ENCODE data around the gene SIRPB2.

The SIRPB2 gene

DNA sequence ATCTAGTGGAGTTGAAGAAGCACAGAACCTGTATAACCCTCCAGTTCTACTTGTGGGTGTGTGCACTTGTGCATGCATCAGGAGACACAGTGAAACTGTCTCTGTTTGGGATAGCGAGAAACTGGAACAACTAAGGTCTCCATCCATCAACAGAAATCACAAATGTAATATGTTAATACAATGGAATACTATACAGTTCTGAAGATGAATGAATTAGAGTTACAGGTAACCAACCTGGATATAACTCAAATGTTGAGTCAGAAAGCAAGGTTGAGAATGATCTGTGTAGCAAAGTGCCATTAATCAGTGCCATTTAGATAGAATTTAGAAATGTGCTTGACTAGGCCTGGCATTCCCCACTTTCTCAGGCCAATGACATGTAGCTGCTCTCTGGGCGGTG lies 20.0 kb downstream of the SIRPB2 start:
- DNase-seq, result no peak

DNA sequence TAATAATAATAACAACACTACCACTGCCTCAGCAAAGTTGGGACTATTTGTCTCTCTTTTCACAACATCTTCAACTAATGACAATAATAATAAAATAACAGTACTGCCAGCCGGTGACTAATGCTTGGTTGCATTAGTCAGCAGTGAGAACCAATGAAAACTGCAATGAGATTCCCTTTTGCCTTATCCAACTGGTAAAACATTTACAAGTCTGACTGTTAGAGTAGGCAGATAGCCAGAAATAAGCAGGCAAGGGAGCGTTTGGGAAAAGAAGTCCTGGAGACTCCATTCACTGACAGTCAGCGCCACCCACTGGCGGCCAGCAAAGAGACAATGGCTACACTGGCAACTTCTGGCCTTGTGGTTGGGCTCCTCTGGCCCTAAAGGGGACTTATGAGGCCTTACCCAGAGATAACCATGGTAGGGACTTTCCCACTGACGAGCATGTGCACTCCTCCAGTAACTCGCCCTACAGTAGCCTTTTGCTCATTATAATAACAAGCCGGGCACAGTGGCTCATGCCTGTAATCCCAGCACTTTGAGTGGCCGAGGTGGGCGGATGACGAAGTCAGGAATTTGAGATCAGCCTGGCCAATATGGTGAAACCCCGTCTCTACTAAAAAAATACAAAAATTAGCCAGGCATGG lies 21.2 kb downstream of the SIRPB2 start:
- peak; percentile 79 to 93 (median 86) for DNase-seq

DNA sequence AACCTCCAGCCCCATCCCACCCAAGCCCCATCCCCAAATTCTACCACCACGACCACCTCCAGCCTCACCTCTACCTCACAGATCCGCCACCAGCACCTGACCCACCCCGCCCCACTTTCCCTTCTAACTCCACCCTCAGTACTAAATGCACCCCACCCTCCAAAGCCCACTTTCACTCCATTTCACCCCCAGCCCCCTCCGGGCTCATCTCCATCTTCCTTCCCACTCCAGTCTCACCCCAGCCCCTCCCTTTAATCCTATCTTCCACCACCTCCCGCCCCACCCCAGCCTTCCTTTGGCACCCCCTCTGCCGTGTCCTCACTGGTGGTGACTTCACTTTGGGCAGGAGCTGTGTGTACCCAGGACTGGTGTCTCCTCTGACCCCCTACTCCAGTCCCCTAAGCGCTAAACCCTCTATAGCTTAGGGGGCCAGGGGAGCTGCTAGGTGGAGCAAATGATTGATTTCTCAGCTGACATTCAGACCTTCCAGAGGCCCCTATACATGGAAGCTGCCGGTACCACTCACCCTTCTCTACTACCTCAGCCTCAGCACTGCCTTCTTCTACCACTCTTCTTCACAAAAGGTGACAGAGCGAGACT lies 21.8 kb downstream of the SIRPB2 start:
- no peak for DNase-seq

DNA sequence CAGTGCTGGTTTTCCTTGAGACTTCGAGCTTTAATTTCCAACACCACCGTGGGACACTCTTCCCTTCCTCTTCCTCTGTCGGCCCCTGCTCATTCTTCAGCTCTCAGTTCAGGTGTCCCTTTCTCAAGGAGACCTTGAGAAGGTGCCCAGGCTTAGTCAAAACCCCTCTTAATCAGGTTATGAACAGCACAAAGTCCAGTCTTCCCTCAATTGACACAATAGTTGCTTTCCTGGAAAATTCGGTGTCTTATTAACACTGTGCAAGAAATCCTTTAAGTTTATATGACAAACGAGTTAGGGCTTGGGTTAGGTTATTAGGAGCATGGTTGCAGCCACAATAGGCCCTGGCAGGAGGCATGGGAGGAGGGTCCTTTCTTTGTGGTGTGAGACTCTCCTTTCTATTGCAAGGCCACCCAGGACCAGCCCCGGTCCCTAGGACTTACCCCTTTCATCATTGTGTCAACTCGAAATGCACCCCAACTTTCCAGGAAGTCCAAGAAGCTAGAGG lies 23.0 kb downstream of the SIRPB2 start:
- DNase-seq, result no peak

DNA sequence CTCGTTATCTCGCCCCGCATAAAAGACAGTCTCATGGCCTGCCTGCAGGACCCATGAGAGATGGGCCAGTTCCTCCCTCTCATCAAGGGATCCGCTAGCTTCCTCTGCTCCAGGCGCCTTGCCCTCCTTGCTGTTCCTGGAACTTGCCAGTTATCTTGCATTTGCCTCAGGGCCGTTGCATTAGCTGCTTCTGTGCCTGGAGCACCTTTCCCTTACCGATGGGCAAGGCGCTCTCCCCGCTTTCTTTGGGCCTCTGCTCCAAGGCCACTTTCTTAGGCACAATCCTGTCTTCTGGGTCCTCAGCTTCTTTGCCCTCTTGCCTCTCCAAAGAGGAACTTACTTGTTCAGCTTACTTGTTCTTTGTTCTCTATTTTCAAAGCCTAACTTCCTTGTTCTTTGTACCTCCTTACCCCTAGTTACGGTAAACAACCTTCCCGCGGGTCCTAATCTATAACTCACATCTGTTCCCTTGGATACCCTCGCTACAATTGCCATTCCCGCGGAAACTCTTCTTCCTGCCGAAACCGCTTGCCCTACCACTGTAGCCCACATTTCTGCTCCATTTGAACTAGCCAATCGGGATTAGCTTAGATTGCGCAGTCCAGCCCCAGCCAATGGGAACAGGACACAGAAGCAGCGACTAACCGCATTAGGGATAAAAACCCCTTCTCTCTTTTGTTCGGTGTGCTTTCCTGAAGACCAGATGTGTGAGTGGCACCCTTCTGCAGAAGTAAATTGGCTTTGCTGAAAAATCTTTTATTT lies 23.7 kb downstream of the SIRPB2 start:
- DNase-seq, result peak; percentile 77 to 90 (median 85)

DNA sequence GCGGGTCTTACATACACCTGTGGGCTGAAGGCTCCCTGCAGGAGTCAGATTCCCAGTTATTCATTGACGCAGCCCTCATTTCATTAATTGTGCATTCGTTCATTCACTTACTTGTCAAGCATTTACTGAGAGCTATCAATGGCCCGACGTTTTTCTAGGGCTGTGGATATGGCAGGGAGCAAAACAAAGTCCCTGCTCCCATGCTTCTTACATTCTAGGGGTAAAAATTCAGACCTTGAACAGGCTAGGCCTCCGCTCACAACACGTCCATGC lies 24.2 kb downstream of the SIRPB2 start:
- no peak for DNase-seq

DNA sequence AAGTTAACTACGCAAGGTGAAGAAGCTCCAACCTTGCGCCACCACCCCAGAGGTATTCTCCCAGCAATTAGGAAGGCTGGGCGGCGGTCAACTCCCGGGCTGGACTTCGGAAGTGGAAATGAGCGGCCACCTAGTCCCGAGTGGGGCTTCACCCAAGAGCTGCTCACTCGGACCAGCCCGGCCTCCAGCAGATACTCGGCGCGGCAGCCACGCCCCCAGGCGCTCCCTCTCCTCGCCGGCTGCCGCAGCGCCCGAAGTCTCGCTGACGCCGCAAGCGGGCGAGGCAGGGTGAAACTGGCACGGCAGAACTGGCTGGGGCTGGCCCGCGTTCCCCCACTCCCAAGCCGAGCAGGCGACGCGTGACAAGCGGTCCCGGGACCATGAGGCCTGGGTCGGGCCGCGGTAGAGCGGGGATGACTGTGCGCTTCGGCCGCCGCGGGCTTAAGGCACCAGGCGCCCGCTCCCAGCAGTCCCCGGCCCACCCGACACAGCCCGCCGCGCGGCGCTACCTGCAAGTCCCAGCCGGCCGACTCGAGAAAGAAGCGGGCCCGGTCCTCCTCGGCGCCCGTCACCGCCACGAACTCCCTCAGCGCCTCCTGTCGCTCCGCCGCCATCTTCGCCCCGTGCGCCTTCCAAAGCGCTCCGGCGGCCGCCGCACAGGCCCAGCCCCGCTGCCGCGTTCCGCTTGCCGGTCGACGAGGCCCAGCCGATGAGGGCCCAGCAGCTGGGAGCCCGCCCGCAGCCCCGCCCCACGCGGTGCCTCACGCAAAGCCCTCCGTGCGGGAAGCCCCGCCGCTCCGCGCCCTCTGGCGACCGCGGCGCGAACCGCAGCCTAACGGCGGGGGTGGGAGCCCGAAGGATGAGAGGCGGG lies 24.8 kb downstream of the SIRPB2 start, which contains the start of gene NSFL1C:
NSFL1C (minus strand) TSS at position 639 of the 871 bp plus-strand sequence; CDS start at position 614, 25 bp downstream.
- DNase-seq, result peak; percentile 96 to 99 (median 98)

DNA sequence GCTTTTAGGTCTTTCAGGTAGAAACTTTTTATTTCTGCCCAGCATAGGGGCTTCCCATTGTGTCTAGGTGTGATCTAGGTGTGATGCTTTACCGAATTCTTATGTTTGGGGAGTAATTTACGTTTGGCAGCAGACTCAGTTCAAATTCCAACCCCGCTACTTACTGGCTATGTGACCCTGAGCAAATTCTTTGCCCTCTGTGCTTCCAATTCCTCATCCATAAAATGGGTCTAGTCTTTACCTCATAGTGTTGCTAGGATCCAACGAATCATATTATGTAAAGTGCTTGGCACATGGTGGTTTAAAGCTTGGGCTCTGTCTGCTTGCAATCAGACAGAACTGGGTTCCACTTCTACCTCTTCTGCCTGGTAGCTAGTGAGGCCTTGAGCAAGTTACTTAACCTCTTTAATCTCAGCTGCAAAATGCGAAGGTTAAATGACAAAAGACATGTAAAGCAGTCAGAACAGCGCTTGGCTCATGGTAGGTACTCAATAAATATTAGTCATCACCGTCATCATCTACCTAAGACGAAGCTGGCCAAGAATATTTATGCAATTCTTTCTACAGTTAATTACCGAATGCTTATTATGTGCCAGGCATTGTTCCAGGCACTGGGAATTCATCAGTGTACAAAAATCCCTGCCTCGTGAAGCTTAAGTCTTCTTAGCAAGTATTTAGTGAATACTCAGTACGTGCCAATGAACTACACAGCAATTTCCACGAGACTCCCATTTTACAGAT lies 25.6 kb downstream of the SIRPB2 start:
- no peak for DNase-seq

DNA sequence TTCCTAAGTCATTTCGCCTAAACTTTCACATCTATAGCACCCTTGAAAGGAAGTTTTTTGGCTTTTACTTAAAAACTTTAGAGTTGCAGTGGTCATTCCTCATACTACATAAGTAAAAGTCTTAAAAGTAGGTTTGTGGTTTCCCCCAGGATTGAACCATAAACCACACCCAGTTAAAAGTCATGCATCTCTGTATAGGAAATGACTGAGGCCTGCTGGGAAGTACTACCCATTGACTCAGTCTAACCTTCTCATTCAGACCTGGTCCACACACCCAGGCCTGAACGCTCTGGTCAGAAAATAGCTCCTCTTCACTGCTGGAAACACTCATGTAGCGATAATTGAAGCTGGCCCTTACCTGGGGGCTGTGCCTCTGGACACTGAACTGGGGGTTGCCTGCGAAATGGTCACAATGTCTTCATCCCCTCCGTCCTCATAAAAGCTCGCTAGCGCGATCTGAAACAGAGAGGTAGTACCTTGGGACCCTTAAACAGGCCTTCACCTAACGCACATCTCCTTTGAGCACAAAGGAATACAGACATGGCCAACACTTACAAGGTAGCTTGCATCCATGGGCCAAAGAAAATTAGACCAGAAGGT lies 27.1 kb downstream of the SIRPB2 start:
- no peak for DNase-seq

DNA sequence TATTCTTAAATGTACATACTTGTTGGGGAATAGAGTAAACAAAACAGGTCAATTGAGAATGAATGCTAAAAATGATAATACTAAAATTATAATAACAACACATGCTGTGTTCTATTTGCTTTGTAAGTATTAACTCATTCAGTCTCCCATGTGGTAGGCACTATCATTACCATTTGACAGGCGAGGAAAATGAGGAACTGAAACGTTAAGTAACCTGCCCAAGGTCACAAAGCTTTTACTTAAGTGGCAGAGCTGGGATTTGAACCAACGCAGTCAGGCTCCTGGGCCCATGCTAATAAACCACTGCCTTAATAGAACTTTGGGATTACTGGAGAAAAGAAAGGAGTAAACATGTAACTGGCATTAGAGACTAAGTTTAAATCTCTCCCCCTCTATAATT lies 28.4 kb downstream of the SIRPB2 start:
- peak in 2 of 4 experiments; percentile 26 to 34 for DNase-seq

DNA sequence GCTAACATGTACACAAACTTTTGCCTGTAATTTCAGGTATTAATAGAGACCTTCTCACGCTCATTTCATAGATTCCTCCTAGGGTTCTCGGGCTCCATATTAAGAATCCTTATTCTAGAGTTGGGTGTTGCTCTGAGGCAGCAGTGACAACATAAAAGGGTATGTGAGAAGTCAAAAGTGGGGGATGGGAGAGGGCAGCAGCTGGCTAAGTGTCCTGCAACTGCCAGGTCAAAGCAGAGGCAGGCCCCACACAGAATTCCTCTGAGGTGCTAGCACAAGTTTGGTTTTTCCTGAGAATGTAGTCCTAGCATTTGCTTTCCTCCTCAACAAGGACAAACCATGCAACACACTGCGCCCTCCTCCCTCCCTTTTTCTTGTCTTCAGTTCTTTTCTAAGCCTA lies 29.2 kb downstream of the SIRPB2 start:
- no peak for DNase-seq

DNA sequence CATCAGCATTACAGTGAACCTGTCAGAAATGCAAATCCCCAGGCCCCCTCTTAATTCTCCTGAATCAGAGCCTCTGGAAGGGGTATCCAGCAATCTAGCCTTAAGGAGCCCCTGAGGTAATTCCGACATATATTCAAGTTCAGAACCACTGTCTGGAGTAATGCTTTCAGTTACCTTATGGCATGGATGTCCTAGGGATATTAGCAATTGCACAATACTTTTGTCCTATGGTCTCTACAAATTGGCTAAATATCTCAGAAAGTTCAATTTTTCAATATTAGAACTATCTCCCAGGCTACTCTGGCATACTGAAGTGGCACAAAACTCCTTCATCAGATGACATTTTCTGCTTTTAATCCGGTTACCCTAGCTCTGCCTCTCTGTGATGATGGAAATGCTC lies 30.9 kb downstream of the SIRPB2 start:
- no peak for DNase-seq

DNA sequence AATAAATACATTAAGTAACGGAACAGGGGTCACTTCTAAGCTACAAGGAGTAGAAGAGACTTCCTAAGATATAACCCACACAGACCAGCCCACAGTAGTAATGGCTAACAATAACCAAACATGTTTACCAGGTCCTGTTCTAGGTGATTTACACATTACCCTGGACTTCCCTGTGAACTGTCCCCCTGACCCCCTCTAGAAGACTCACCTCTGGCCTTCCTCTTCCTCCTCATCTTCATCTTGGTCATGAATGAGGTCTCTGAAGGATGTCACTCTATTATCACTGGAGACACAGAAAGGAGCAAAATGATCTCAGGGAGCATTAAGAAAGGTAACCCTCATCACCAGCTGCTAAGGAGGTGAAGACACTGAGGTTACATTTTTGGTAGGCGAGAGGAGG lies 33.2 kb downstream of the SIRPB2 start:
- DNase-seq, result no peak

DNA sequence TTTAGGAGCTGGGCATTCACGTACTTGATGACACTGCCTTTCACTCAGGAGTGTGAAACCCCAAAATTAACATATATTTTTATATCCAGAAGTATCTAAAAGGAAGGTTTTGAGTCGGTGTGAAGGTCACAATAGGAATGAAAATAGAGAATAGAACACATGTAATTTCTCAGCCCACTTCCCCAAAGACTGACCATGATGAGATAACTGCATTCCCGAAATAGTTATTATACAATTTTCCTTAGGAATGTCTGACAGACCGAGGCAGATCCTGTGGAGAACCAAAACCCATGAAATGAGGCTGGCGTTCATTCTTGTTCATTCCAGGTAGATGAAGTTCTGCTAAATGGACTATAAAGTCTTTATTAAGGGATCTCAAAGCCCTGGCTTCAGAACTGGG lies 34.9 kb downstream of the SIRPB2 start:
- no peak for DNase-seq

DNA sequence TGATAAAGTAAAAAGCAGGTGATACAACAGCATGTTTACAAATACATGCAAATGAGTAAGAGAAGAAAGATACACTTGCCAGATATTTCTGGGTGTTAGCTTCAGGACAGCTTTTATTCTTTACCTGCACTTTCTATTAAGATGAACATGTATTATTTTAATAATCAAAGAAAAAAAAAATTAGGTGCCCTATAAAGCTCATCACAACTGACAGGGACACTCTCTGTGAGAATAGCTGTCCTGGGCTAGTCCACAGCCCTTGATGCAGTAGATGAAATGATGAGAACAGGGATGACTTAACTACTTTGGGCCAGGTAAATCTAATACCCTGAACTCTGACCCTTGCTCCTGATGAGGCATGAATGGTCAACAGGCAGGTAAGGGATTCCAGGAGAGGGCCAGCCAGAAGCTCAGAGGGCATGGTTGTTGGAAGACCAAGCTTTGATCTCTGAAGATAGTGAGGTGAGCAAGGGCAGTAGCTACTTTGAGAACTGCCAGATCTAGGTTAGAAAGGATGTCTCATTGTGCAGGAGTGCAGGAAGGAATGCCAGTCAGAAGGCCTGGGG lies 40.2 kb downstream of the SIRPB2 start:
- no peak for DNase-seq

DNA sequence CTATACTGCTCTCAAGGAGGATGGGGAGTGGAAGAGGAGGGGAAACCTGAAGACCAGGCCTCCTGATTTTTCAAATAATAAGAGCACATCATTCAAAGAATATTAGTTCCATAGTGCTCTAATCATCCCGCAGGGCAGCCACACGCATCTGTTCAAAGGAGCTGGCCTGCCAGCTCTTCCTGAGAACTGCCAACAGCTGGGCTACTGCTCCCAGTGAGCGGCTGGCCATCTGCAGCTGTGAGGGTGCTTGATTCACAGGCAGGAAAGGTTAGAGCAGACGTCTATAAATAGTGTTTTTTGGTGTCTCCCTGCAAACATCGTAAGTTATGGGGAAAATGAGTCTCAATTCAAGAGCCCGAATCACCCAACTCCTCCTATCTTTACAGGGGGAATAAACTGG lies 41.9 kb downstream of the SIRPB2 start:
- DNase-seq, result no peak

DNA sequence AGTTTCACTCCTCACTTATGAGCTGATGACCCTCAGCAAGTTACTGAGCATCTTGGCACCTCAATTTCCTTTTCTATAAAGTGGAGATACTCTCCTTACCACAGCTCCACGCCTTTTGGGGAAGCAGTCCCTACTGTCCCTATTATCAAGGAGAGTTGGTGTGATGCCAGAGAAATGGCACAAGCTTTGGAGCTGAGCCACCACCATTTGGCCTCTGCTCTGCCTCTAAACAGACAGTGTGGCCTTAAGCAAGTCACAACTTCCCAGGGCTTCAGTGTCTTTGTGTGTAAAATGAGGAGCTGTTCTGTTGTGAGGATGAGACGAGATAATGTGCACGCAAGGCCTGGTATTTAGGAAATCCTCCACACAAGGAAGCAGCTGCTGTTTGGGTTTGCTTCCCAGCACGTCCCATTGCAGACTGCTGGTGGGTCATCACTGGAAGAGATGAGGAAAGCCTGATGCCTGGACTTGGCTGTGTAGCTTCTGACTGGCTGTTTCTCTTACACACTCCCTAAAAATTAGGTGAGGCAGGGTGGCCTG lies 43.1 kb downstream of the SIRPB2 start:
- DNase-seq, result no peak

DNA sequence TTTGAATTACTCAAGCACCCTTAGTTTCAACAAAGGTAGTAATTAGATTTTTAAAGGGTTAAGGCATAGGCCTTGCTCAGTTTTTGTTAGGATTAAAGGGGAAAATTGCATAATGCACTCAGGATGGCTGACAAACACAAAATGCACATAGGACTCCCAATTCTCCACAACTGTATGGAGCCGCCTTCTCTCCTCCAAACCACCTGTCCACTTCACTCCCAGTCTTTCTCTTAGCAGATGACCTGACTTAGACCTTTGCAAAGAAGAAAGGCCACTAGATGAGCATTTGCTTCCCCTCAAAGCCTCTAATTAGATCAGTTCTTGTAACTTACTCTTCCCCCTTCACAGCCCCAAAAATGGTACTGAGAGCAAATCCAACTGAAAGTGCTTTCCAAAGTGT lies 44.7 kb downstream of the SIRPB2 start:
- no peak for DNase-seq

DNA sequence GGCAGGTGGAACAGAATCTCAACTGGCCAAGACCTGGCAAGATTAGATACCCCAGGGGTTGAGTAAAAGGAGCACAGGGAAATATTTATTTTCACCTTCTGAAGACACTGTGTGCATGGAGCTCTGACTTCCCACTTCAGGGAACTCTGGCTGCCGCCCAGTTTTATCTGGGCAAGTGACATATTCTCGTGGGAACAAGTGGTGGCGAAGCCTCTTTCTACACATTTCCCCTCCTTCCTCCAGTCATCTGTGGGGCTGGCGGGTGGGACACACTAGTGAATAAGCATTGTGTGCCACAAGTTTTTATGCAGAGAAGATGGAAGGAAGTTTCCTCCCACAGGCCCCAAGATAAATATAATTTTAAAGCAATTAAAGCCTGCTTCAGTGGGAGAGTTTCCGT lies 48.1 kb downstream of the SIRPB2 start:
- DNase-seq, result no peak

DNA sequence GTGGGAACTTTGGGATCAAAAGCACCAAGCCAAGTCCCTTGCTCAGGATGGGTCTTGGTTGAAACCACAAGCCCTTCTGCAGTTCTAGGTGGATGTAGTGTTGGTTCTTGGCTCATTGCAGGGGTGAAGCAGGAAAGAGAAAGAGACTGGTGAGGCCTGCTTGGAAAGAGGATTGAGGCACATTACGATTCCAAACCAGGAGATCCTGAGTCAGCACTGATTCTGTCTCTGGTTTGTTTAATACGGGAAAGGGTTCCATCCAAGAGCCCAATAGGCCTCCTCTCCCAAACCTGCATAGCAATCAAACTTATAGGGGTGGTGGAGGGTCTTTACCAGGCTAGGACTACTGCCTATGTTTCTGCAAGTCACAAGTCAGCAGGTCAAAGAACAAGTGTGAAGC lies 48.9 kb downstream of the SIRPB2 start:
- DNase-seq, result no peak

DNA sequence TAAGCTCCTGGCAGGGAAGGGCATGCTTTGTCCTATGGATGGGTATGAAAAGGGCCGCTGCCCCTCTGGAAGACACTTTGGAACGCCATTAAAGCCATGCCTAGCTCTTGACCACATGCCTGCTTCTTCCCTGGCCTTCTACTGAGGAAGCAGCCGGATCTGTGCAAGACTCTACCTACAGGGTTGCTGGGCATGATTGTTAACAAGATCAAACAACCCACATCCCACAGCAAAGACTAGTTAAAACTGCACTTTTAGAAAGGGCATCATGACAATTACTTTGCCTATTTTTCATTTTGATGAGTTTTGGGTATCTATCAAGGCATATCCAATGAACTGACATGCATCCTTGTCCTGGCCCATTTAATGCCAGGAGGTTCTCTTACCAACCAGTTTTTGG lies 50.1 kb downstream of the SIRPB2 start:
- no peak for DNase-seq

Measured in suppressor macrophage (primary cell).